Neural progenitor cell (in vitro differentiated cells): Measurements from ENCODE around the gene CTDSP2. TPM values are rescaled to one million over a fixed set of nuclear protein-coding genes. Genes with fewer than 3 reads are reported as not detected.

ENCODE experiments used
- DNase-seq: peaks from one replicate; pipeline ENCODE4 v3.0.0-alpha.2; 2016; ENCODE audit warnings: low spot score
- H2AFZ ChIP-seq: fragments of 200-600 bp; sonication (generic); replicated peaks from 2 replicates; pipeline ENCODE4 v1.6.1; 2016; ENCODE audit warnings: antibody characterized with exemption
- H3F3A ChIP-seq: fragments of 200-600 bp; sonication (generic); 2 replicates; pipeline ENCODE4 v1.6.1; 2016; ENCODE audit warnings: antibody characterized with exemption, low read depth
- H3K27ac ChIP-seq: fragments of 200-600 bp; sonication (generic); 2 replicates; pipeline ENCODE4 v1.5.1; 2016; ENCODE audit warnings: mild to moderate bottlenecking
- H3K27me3 ChIP-seq: fragments of 200-600 bp; sonication (generic); 2 replicates; pipeline ENCODE4 v1.6.1; 2016; ENCODE audit warnings: mild to moderate bottlenecking, moderate library complexity
- H3K36me3 ChIP-seq: fragments of 200-600 bp; sonication (generic); 2 replicates; pipeline ENCODE4 v1.5.1; 2016
- H3K4me1 ChIP-seq: fragments of 200-600 bp; sonication (generic); 2 replicates; pipeline ENCODE4 v1.6.1; 2016; ENCODE audit warnings: mixed run types
- H3K4me2 ChIP-seq: fragments of 200-600 bp; sonication (generic); 2 replicates; pipeline ENCODE4 v1.6.1; 2016
- H3K4me3 ChIP-seq: fragments of 200-600 bp; sonication (generic); 2 replicates; pipeline ENCODE4 v1.5.1; 2016
- H3K79me2 ChIP-seq: fragments of 200-600 bp; sonication (generic); 2 replicates; pipeline ENCODE4 v1.6.1; 2016; ENCODE audit warnings: low read depth
- H3K9ac ChIP-seq: fragments of 200-600 bp; sonication (generic); 2 replicates; pipeline ENCODE4 v1.6.1; 2016
- H3K9me3 ChIP-seq: fragments of 200-600 bp; sonication (generic); 2 replicates; pipeline ENCODE4 v1.5.1; 2016; ENCODE audit warnings: low read depth
- H4K20me1 ChIP-seq: fragments of 200-600 bp; sonication (generic); 2 replicates; pipeline ENCODE4 v1.6.1; 2016; ENCODE audit warnings: low read depth
- H3K27ac Mint-ChIP-seq: 3 replicates; pipeline ENCODE4 v1.8.0; 2021; ENCODE audit warnings: mixed read lengths
- H3K27me3 Mint-ChIP-seq: 2 replicates; pipeline ENCODE4 v1.8.0; 2022; ENCODE audit warnings: low read depth, mild to moderate bottlenecking, inconsistent platforms, moderate library complexity, mixed read lengths; ENCODE audit not compliant: insufficient read depth
- H3K36me3 Mint-ChIP-seq: 3 replicates; pipeline ENCODE4 v1.8.0; 2021; ENCODE audit warnings: mixed read lengths
- H3K4me1 Mint-ChIP-seq: 3 replicates; pipeline ENCODE4 v1.8.0; 2021; ENCODE audit warnings: mixed read lengths
- H3K4me3 Mint-ChIP-seq: 3 replicates; pipeline ENCODE4 v1.8.0; 2021; ENCODE audit warnings: mild to moderate bottlenecking, moderate library complexity, mixed read lengths
- H3K9me3 Mint-ChIP-seq: 3 replicates; pipeline ENCODE4 v1.8.0; 2020; ENCODE audit warnings: mixed read lengths
- CTCF ChIP-seq: fragments of 200-600 bp; sonication (generic); IDR thresholded peaks from 2 replicates; pipeline ENCODE4 v1.5.1; 2017; ENCODE audit warnings: antibody characterized with exemption, mild to moderate bottlenecking
- EZH2 ChIP-seq: fragments of 200-600 bp; sonication (generic); IDR thresholded peaks from 2 replicates; pipeline ENCODE4 v1.6.1; 2017; ENCODE audit warnings: antibody characterized with exemption, mild to moderate bottlenecking, moderate library complexity
- EZH2phosphoT487 ChIP-seq: fragments of 200-600 bp; sonication (generic); IDR thresholded peaks from 2 replicates; pipeline ENCODE4 v1.6.1; 2017; ENCODE audit warnings: antibody characterized with exemption
- total RNA-seq: library from RNA; depleted of rRNA; stranded (reverse); fragments of >200 nt; gene quantifications from 2 replicates; pipeline ENCODE4 v1.2.3, GENCODE V29; 2015; ENCODE audit warnings: low replicate concordance

CTDSP2 gene
- total RNA-seq, 1 donor from 2014 or later, result 43.6 TPM

GRCh38 chr12:57777911-57778310 lies 68.6 kb downstream of the CTDSP2 start:
- peaks cover 7% of the 10 kb centered on the region for H3K27me3 Mint-ChIP-seq
- no peaks in the 10 kb centered on the region for H3K9me3 Mint-ChIP-seq
- Histone ChIP-seq H3K4me3 (no peak overlapping the region), H2AFZ (no peak overlapping the region), H3F3A (peaks cover 15% of the 10 kb centered on the region), H3K9ac (no peak overlapping the region), H3K27me3 (peaks cover 11% of the 10 kb centered on the region), H3K79me2 (peaks cover 3% of the 10 kb centered on the region), H4K20me1 (no peaks in the 10 kb centered on the region), H3K36me3 (no peaks in the 10 kb centered on the region), H3K27ac (no peak overlapping the region), H3K4me1 (no peaks in the 10 kb centered on the region), H3K9me3 (no peaks in the 10 kb centered on the region), H3K4me2 (no peak overlapping the region)
- no peak overlapping the region for H3K4me3 Mint-ChIP-seq
- DNase-seq, result no peak
- no peaks in the 10 kb centered on the region for H3K36me3 Mint-ChIP-seq
- peaks cover 5% of the 10 kb centered on the region for H3K4me1 Mint-ChIP-seq
- TF ChIP-seq CTCF, result no peak
- TF ChIP-seq EZH2, result no peak
- no peak for TF ChIP-seq EZH2phosphoT487
- no peak overlapping the region for H3K27ac Mint-ChIP-seq

- peaks cover 17% of the 10 kb centered on the region for H3F3A ChIP-seq
- H3K79me2 ChIP-seq, result no peaks in the 10 kb centered on the region
- no peaks in the 10 kb centered on the region for H3K4me1 ChIP-seq
- H3K9ac ChIP-seq, result no peak overlapping the region
- Mint-ChIP-seq H3K27me3 (peaks cover 5% of the 10 kb centered on the region), H3K27ac (no peak overlapping the region), H3K4me1 (peaks cover 3% of the 10 kb centered on the region), H3K9me3 (no peaks in the 10 kb centered on the region), H3K36me3 (no peaks in the 10 kb centered on the region), H3K4me3 (no peak overlapping the region)
- no peak for DNase-seq
- no peak overlapping the region for H2AFZ ChIP-seq
- no peak overlapping the region for H3K4me3 ChIP-seq
- TF ChIP-seq EZH2 (no peak), EZH2phosphoT487 (no peak), CTCF (no peak)
- H3K4me2 ChIP-seq, result no peak overlapping the region
- H4K20me1 ChIP-seq, result no peaks in the 10 kb centered on the region
- no peaks in the 10 kb centered on the region for H3K36me3 ChIP-seq
- H3K27me3 ChIP-seq, result peaks cover 12% of the 10 kb centered on the region
- no peaks in the 10 kb centered on the region for H3K9me3 ChIP-seq
- no peak overlapping the region for H3K27ac ChIP-seq
These were observed 69.2 kb downstream of the CTDSP2 start for GRCh38 chr12:57777367-57777766.

DNA sequence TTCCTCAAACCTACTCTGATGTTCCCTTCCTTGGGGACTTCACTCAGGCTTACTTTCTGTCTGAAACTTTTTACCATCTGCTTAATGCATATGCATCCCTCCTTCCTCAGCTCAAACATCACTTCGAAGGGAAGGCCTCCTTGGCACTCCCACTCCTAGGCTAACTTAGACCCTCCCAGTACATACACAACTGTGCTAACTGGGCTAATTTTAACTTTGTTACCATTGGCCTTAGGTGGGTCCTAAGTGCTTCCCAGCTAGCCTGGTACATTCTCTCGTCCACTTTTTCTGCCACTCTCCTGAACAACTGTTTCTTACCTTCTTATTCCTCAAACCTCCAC lies 70.3 kb downstream of the CTDSP2 start:
- H3K27ac Mint-ChIP-seq, result no peak overlapping the region
- H3K4me2 ChIP-seq, result no peak overlapping the region
- H3K27me3 ChIP-seq, result peaks cover 12% of the 10 kb centered on the region
- H3K79me2 ChIP-seq, result peaks cover 3% of the 10 kb centered on the region
- peaks cover 14% of the 10 kb centered on the region for H3F3A ChIP-seq
- H3K4me3 Mint-ChIP-seq, result no peak overlapping the region
- H2AFZ ChIP-seq, result no peak overlapping the region
- no peak overlapping the region for H3K9ac ChIP-seq
- peaks cover 5% of the 10 kb centered on the region for H3K27me3 Mint-ChIP-seq
- H3K4me1 ChIP-seq, result no peaks in the 10 kb centered on the region
- H3K9me3 ChIP-seq, result no peaks in the 10 kb centered on the region
- peaks cover 2% of the 10 kb centered on the region for H3K9me3 Mint-ChIP-seq
- H3K4me1 Mint-ChIP-seq, result peaks cover 9% of the 10 kb centered on the region
- no peaks in the 10 kb centered on the region for H3K36me3 ChIP-seq
- no peak for TF ChIP-seq EZH2phosphoT487
- TF ChIP-seq CTCF, result no peak
- no peak for TF ChIP-seq EZH2
- no peaks in the 10 kb centered on the region for H4K20me1 ChIP-seq
- no peak overlapping the region for H3K4me3 ChIP-seq
- H3K27ac ChIP-seq, result no peak overlapping the region
- DNase-seq, result no peak
- no peaks in the 10 kb centered on the region for H3K36me3 Mint-ChIP-seq
